Activated T-helper 9 cell treated with anti-CD3 and anti-CD28 coated beads, Interleukin-2, amount 50 U/mL, for 16 hours (primary cell): ENCODE results near the gene RAB11FIP3.
A peak's percentile ranks its signal among the peaks of the same experiment; 100 is the strongest.

Source experiments
- DNase-seq: peaks from one replicate; pipeline ENCODE4 v3.0.0-alpha.2; 2020; ENCODE audit warnings: low read depth

The RAB11FIP3 gene

GRCh38 chr16:567373-568256 lies 142.2 kb downstream of the RAB11FIP3 start:
- no peak for DNase-seq

GRCh38 chr16:568401-569258 lies 143.2 kb downstream of the RAB11FIP3 start:
- DNase-seq: no peak

- DNase-seq: peak; percentile 52
These were observed 144.2 kb downstream of the RAB11FIP3 start, which contains the start of gene PIGQ for GRCh38 chr16:569445-570254. TSS of gene PIGQ (plus strand) at chr16:569968. CDS start at chr16:574075, 4,107 bp downstream.
